Stomach smooth muscle (tissue), 2 donors: ENCODE data around the gene AGFG2.
"Not testable (repeated sequence)": the region's sequence is repeated elsewhere in the genome, so short reads cannot be mapped to it uniquely, and the experiment has no call there.

Source experiments
- H3K27ac ChIP-seq: one replicate; pipeline ENCODE4 v1.7.0; 2013; ENCODE audit warnings: mild to moderate bottlenecking, low read length, inconsistent platforms
- H3K27me3 ChIP-seq, 2 donors: one replicate each; pipeline ENCODE4 v1.7.0; 2013; ENCODE audit warnings: low read length in 2 of 2; ENCODE audit not compliant: insufficient read depth in 2 of 2, control insufficient read depth in 1 of 2
- H3K36me3 ChIP-seq, 2 donors: one replicate each; pipeline ENCODE4 v1.7.0; 2013; ENCODE audit warnings: low read length in 2 of 2; ENCODE audit not compliant: control insufficient read depth in 2 of 2, insufficient read depth in 2 of 2
- H3K4me1 ChIP-seq: one replicate; pipeline ENCODE4 v1.7.0; 2013; ENCODE audit warnings: low read length; ENCODE audit not compliant: control insufficient read depth, insufficient read depth
- H3K4me3 ChIP-seq, 2 donors: one replicate each; pipeline ENCODE4 v1.7.0; 2013; ENCODE audit warnings: low read length in 2 of 2
- H3K9ac ChIP-seq, 2 donors: one replicate each; pipeline ENCODE4 v1.7.0; 2013; ENCODE audit warnings: low read length in 2 of 2, mild to moderate bottlenecking in 1 of 2
- H3K9me3 ChIP-seq, 2 donors: one replicate each; pipeline ENCODE4 v1.7.0; 2013; ENCODE audit warnings: low read length in 2 of 2; ENCODE audit not compliant: control insufficient read depth in 2 of 2
- donor health status: healthy.
- donor health status: Pancreatic carcinoma.

AGFG2 gene

GRCh38 chr7:100538654-100539435 is at the start of gene AGFG2:
AGFG2 (plus strand) TSS chr7:100539203; CDS start chr7:100539347, 144 bp downstream.
- Histone ChIP-seq H3K9ac (peak within 1 kb of the TSS; percentile 58 to 72), H3K9me3 (no peaks in the 10 kb centered on the region), H3K4me1 (peaks cover 13% of the 10 kb centered on the region), H3K4me3 (peak within 1 kb of the TSS; percentile 74 to 81), H3K36me3 (no peaks in the 10 kb centered on the region), H3K27ac (peak within 1 kb of the TSS; percentile 77), H3K27me3 (no peaks in the 10 kb centered on the region)

- H3K27me3 ChIP-seq: peaks cover 0 to 2% of the 10 kb centered on the region in 2 donors
- peaks cover 14% of the 10 kb centered on the region for H3K4me1 ChIP-seq
- H3K9me3 ChIP-seq: no peaks in the 10 kb centered on the region
- H3K4me3 ChIP-seq: no peak overlapping the region
- no peak overlapping the region for H3K9ac ChIP-seq
- H3K36me3 ChIP-seq: no peaks in the 10 kb centered on the region
- H3K27ac ChIP-seq: no peak overlapping the region
Observed at GRCh38 chr7:100489824-100490223, 49.2 kb upstream of the AGFG2 start.

- Histone ChIP-seq H3K4me3 (no peak overlapping the region), H3K9me3 (no peaks in the 10 kb centered on the region), H3K27me3 (peaks cover 0 to 2% of the 10 kb centered on the region in 2 donors), H3K36me3 (no peaks in the 10 kb centered on the region), H3K9ac (no peak overlapping the region), H3K27ac (no peak overlapping the region), H3K4me1 (peaks cover 14% of the 10 kb centered on the region)
Observed at GRCh38 chr7:100490483-100491191, 48.4 kb upstream of the AGFG2 start.

- Histone ChIP-seq H3K27me3 (peaks cover 0 to 2% of the 10 kb centered on the region in 2 donors), H3K9ac (no peak overlapping the region), H3K4me3 (no peak overlapping the region), H3K36me3 (no peaks in the 10 kb centered on the region), H3K9me3 (no peaks in the 10 kb centered on the region), H3K4me1 (peaks cover 14% of the 10 kb centered on the region), H3K27ac (no peak overlapping the region)
Observed at GRCh38 chr7:100491192-100491578, 47.8 kb upstream of the AGFG2 start.

GRCh38 chr7:100492738-100493475 is 46.1 kb upstream of the AGFG2 start:
- peak overlapping the region in 1 of 2 donors; percentile 54 for H3K4me3 ChIP-seq
- H3K9me3 ChIP-seq: no peaks in the 10 kb centered on the region
- H3K9ac ChIP-seq: peak overlapping the region in 1 of 2 donors; percentile 29
- H3K4me1 ChIP-seq: peaks cover 14% of the 10 kb centered on the region
- H3K27me3 ChIP-seq: peaks cover 0 to 2% of the 10 kb centered on the region in 2 donors
- no peak overlapping the region for H3K27ac ChIP-seq
- no peaks in the 10 kb centered on the region for H3K36me3 ChIP-seq

- Histone ChIP-seq H3K4me3 (peak overlapping the region in 1 of 2 donors; percentile 54), H3K9ac (peak overlapping the region in 1 of 2 donors; percentile 29), H3K27me3 (peaks cover 0 to 2% of the 10 kb centered on the region in 2 donors), H3K4me1 (peaks cover 14% of the 10 kb centered on the region), H3K27ac (no peak overlapping the region), H3K36me3 (no peaks in the 10 kb centered on the region), H3K9me3 (no peaks in the 10 kb centered on the region)
Observed at GRCh38 chr7:100493476-100494264, 45.3 kb upstream of the AGFG2 start.

- H3K4me3 ChIP-seq: no peak overlapping the region
Observed at GRCh38 chr7:100496509-100496908, 42.5 kb upstream of the AGFG2 start.

GRCh38 chr7:100500743-100501142 is 38.3 kb upstream of the AGFG2 start:
- H3K4me1 ChIP-seq, H3K36me3 ChIP-seq, H3K27me3 ChIP-seq, H3K27ac ChIP-seq, H3K9ac ChIP-seq, H3K9me3 ChIP-seq, H3K4me3 ChIP-seq: not testable (repeated sequence)

More at GRCh38 chr7:100496509-100496908, 42.5 kb upstream of the AGFG2 start:
- Histone ChIP-seq H3K36me3 (no peaks in the 10 kb centered on the region), H3K9me3 (no peaks in the 10 kb centered on the region), H3K27ac (no peak overlapping the region), H3K27me3 (no peaks in the 10 kb centered on the region), H3K4me1 (peaks cover 10% of the 10 kb centered on the region), H3K9ac (no peak overlapping the region)

GRCh38 chr7:100504031-100504430 is 35.0 kb upstream of the AGFG2 start:
- not testable (repeated sequence) for H3K9ac ChIP-seq, H3K27ac ChIP-seq, H3K4me1 ChIP-seq

More at GRCh38 chr7:100504031-100504430, 35.0 kb upstream of the AGFG2 start:
- not testable (repeated sequence) for H3K27me3 ChIP-seq, H3K36me3 ChIP-seq, H3K4me3 ChIP-seq, H3K9me3 ChIP-seq
